Occipital lobe (tissue), 1 donor: Measurements from ENCODE around the gene UFD1. TPM values are rescaled to one million over a fixed set of nuclear protein-coding genes. Genes with fewer than 3 reads are reported as not detected.

ENCODE experiments used
- total RNA-seq: library from RNA; depleted of rRNA; stranded (reverse); fragments of >200 nt; gene quantifications from one replicate; pipeline ENCODE4 v1.2.3, GENCODE V29; 2014

UFD1 gene
- total RNA-seq, 1 donor from 2014 or later: 22.3 TPM

Other genes starting within 250 kb of the UFD1 start
- 11.1 TPM for gene CLTCL1, start 187.5 kb downstream of the UFD1 start, total RNA-seq
- 24.5 TPM for gene HIRA, start 47.5 kb downstream of the UFD1 start, total RNA-seq
- gene MRPL40, start 46.6 kb downstream of the UFD1 start, total RNA-seq: 10.0 TPM
- gene C22orf39, start 31.5 kb downstream of the UFD1 start, total RNA-seq: 31.8 TPM
- 1.4 TPM for gene CDC45, start 727 bp upstream of the UFD1 start, total RNA-seq
- 83.8 TPM for gene CLDN5, start 45.2 kb upstream of the UFD1 start, total RNA-seq
- 167 TPM for gene SEPTIN5, start 235.3 kb upstream of the UFD1 start, total RNA-seq
- 21.8 TPM for gene GP1BB, start 244.3 kb upstream of the UFD1 start, total RNA-seq